HCEC 1CT (cell line): ENCODE data around the gene ZPR1.
"Not testable (repeated sequence)": the region's sequence is repeated elsewhere in the genome, so short reads cannot be mapped to it uniquely, and the experiment has no call there.

Source experiments
- DNase-seq: peaks from one replicate; pipeline ENCODE4 v3.0.0-alpha.2; 2017

The ZPR1 gene

GRCh38 chr11:116823031-116823843 is 35.4 kb upstream of the ZPR1 start, which contains the start of gene APOA4:
Gene APOA4, minus strand, starts transcription at chr11:116823304. Its CDS starts 113 bp downstream, at chr11:116823191.
- DNase-seq, result no peak

- DNase-seq, result no peak
Observed at GRCh38 chr11:116822575-116822974, 34.8 kb upstream of the ZPR1 start.

- DNase-seq, result no peak
Observed at GRCh38 chr11:116821050-116821918, 33.5 kb upstream of the ZPR1 start.

- no peak for DNase-seq
Observed at GRCh38 chr11:116819049-116819448, 31.2 kb upstream of the ZPR1 start.

GRCh38 chr11:116814502-116814901 is 26.7 kb upstream of the ZPR1 start:
- no peak for DNase-seq

- DNase-seq, result no peak
Observed at GRCh38 chr11:116813781-116814471, 26.1 kb upstream of the ZPR1 start.

GRCh38 chr11:116813170-116813569 is 25.3 kb upstream of the ZPR1 start:
- no peak for DNase-seq

GRCh38 chr11:116812109-116812508 is 24.3 kb upstream of the ZPR1 start:
- DNase-seq, result no peak

GRCh38 chr11:116811194-116811593 is 23.4 kb upstream of the ZPR1 start:
- no peak for DNase-seq

- DNase-seq, result peak; percentile 59
Observed at GRCh38 chr11:116808262-116809175, 20.7 kb upstream of the ZPR1 start.

GRCh38 chr11:116807601-116808261 is 19.9 kb upstream of the ZPR1 start:
- no peak for DNase-seq

GRCh38 chr11:116804001-116804400 is 16.2 kb upstream of the ZPR1 start:
- DNase-seq, result no peak

GRCh38 chr11:116801662-116802061 is 13.8 kb upstream of the ZPR1 start:
- not testable (repeated sequence) for DNase-seq

- no peak for DNase-seq
Observed at GRCh38 chr11:116800610-116801009, 12.8 kb upstream of the ZPR1 start.

- DNase-seq, result no peak
Observed at GRCh38 chr11:116798368-116798767, 10.5 kb upstream of the ZPR1 start.

GRCh38 chr11:116797816-116798215 is 10.0 kb upstream of the ZPR1 start:
- no peak for DNase-seq

- DNase-seq, result no peak
Observed at GRCh38 chr11:116796548-116796947, 8.7 kb upstream of the ZPR1 start.

- DNase-seq, result no peak
Observed at GRCh38 chr11:116794851-116795250, 7.0 kb upstream of the ZPR1 start.

GRCh38 chr11:116793772-116794097 is 5.9 kb upstream of the ZPR1 start:
- DNase-seq, result peak; percentile 17

GRCh38 chr11:116792869-116793771 is 5.3 kb upstream of the ZPR1 start:
- peak; percentile 79 for DNase-seq
